CD14-positive monocyte (primary cell): ENCODE results near the gene POLD3. TPM values are rescaled to one million over a fixed set of nuclear protein-coding genes. Genes with fewer than 3 reads are reported as not detected.

ENCODE experiments used
- DNase-seq, 3 donors: peaks; one replicate each; pipeline ENCODE4 v3.0.0-alpha.2; 2011 to 2022
- H2AFZ ChIP-seq: 2 replicates; pipeline ENCODE4 v1.6.0; 2012; ENCODE audit warnings: mild to moderate bottlenecking, low read depth, low read length, inconsistent platforms; ENCODE audit not compliant: insufficient read depth, poor library complexity, severe bottlenecking
- H3K27ac ChIP-seq, 2 donors: 1 replicate in 1 of 2; 2 replicates in 1 of 2; pipeline ENCODE4 v1.5.1; 2012 to 2013; ENCODE audit warnings: low read length in 2 of 2, control low read depth in 1 of 2, inconsistent platforms in 1 of 2, low read depth in 1 of 2, mild to moderate bottlenecking in 1 of 2
- H3K27me3 ChIP-seq, 2 donors: one replicate each; pipeline versions ENCODE4 v1.6.0 to v1.6.1; 2011 to 2013; ENCODE audit warnings: low read length in 2 of 2; ENCODE audit not compliant: control insufficient read depth in 2 of 2, insufficient read depth in 2 of 2
- H3K36me3 ChIP-seq, 2 donors: replicated peaks in 1 of 2; 1 replicate in 1 of 2; 2 replicates in 1 of 2; pipeline versions ENCODE4 v1.5.1 to v1.6.1; 2012 to 2013; ENCODE audit warnings: low read length in 2 of 2, control low read depth in 1 of 2, inconsistent platforms in 1 of 2, mild to moderate bottlenecking in 1 of 2; ENCODE audit not compliant: insufficient read depth in 2 of 2, control insufficient read depth in 1 of 2
- H3K4me1 ChIP-seq, 2 donors: 1 replicate in 1 of 2; 2 replicates in 1 of 2; pipeline versions ENCODE4 v1.5.1 to v1.6.1; 2012 to 2013; ENCODE audit warnings: low read length in 2 of 2, control low read depth in 1 of 2, inconsistent platforms in 1 of 2, mild to moderate bottlenecking in 1 of 2, moderate library complexity in 1 of 2; ENCODE audit not compliant: insufficient read depth in 2 of 2, control insufficient read depth in 1 of 2
- H3K4me2 ChIP-seq: replicated peaks from 2 replicates; pipeline ENCODE3; 2012; ENCODE audit warnings: low read length, moderate library complexity, mild to moderate bottlenecking; ENCODE audit not compliant: poor library complexity, severe bottlenecking; ENCODE audit errors: extremely low read depth
- H3K4me3 ChIP-seq, 3 experiments: fragments of 200-600 bp in 1 of 3; sonication (generic) in 1 of 3; replicated peaks in 1 of 3; 1 replicate in 2 of 3; 2 replicates in 1 of 3; pipeline ENCODE4 v1.5.1; 2011 to 2013; ENCODE audit warnings: low read length in 3 of 3, mild to moderate bottlenecking in 3 of 3, control low read depth in 2 of 3, low read depth in 2 of 3, inconsistent platforms in 1 of 3, moderate library complexity in 1 of 3
- H3K79me2 ChIP-seq: 2 replicates; pipeline ENCODE4 v1.6.0; 2012; ENCODE audit warnings: mild to moderate bottlenecking, control low read depth, inconsistent platforms, low read length, moderate library complexity; ENCODE audit not compliant: insufficient read depth
- H3K9ac ChIP-seq: 2 replicates; pipeline ENCODE4 v1.6.0; 2017; ENCODE audit warnings: low read length, mild to moderate bottlenecking; ENCODE audit not compliant: insufficient read depth, poor library complexity, severe bottlenecking
- H3K9me3 ChIP-seq, 2 donors: replicated peaks in 1 of 2; 1 replicate in 1 of 2; 2 replicates in 1 of 2; pipeline versions ENCODE4 v1.5.1 to v1.6.1; 2012 to 2013; ENCODE audit warnings: low read length in 2 of 2, control low read depth in 1 of 2; ENCODE audit not compliant: control insufficient read depth in 1 of 2, insufficient read depth in 1 of 2
- H4K20me1 ChIP-seq: 2 replicates; pipeline ENCODE4 v1.6.0; 2012; ENCODE audit warnings: mild to moderate bottlenecking, low read length, control low read depth, moderate library complexity; ENCODE audit not compliant: insufficient read depth
- H3K27ac Mint-ChIP-seq, 7 donors: one replicate each; pipeline ENCODE4 v1.8.0; 2020; ENCODE audit warnings: mild to moderate bottlenecking in 7 of 7, mixed read lengths in 7 of 7, moderate library complexity in 6 of 7, inconsistent platforms in 2 of 7
- H3K27me3 Mint-ChIP-seq, 3 donors: one replicate each; pipeline ENCODE4 v1.8.0; 2021 to 2022; ENCODE audit warnings: low read depth in 3 of 3, mild to moderate bottlenecking in 3 of 3, mixed read lengths in 3 of 3, moderate library complexity in 3 of 3, inconsistent platforms in 1 of 3
- H3K36me3 Mint-ChIP-seq, 2 donors: one replicate each; pipeline ENCODE4 v1.8.0; 2020; ENCODE audit warnings: mixed read lengths in 2 of 2, inconsistent platforms in 1 of 2, mild to moderate bottlenecking in 1 of 2
- H3K4me1 Mint-ChIP-seq: one replicate; pipeline ENCODE4 v1.8.0; 2020; ENCODE audit warnings: mild to moderate bottlenecking, mixed read lengths
- H3K4me3 Mint-ChIP-seq, 2 donors: one replicate each; pipeline ENCODE4 v1.8.0; 2020; ENCODE audit warnings: mild to moderate bottlenecking in 2 of 2, mixed read lengths in 2 of 2, moderate library complexity in 1 of 2
- H3K9me3 Mint-ChIP-seq, 7 donors: one replicate each; pipeline ENCODE4 v1.8.0; 2020 to 2022; ENCODE audit warnings: mixed read lengths in 7 of 7, mild to moderate bottlenecking in 6 of 7, moderate library complexity in 6 of 7, inconsistent platforms in 2 of 7
- WGBS: methylation state at CpG from one replicate; pipeline ENCODE4 v1.1.5; 2013; ENCODE audit warnings: missing lambda C conversion rate; ENCODE audit not compliant: insufficient coverage; 5-methylcytosine and 5-hydroxymethylcytosine counted together
- intact Hi-C, 2 donors: fragments of 100-400 bp; cut with micrococcal nuclease; formaldehyde crosslinking; loops; one replicate each; pipeline versions ENCODE4 v1.15.0 to v1.15.1; 2023
- polyA plus RNA-seq, 3 donors: library from polyadenylated mRNA; depleted of rRNA in 1 of 3; unstranded in 2 of 3; stranded (reverse) in 1 of 3; fragments of 300-500 nt in 2 of 3; fragments of >200 nt in 1 of 3; fragmentation: Illumina TruSeq in 2 of 3; gene quantifications; 1 replicate in 2 of 3; 2 replicates in 1 of 3; pipeline ENCODE4 v1.2.3, GENCODE V29; 2012 to 2021
- TF ChIP-seq, protein P1 (sequence below): fragments of 200-600 bp; IDR thresholded peaks from one replicate; pipeline ENCODE4 v1.8.0; 2022; ENCODE audit warnings: antibody characterized with exemption, mild to moderate bottlenecking

Gene POLD3
- polyA plus RNA-seq, 3 donors: 11.3 to 29.9 (median 26.2) TPM

DNA sequence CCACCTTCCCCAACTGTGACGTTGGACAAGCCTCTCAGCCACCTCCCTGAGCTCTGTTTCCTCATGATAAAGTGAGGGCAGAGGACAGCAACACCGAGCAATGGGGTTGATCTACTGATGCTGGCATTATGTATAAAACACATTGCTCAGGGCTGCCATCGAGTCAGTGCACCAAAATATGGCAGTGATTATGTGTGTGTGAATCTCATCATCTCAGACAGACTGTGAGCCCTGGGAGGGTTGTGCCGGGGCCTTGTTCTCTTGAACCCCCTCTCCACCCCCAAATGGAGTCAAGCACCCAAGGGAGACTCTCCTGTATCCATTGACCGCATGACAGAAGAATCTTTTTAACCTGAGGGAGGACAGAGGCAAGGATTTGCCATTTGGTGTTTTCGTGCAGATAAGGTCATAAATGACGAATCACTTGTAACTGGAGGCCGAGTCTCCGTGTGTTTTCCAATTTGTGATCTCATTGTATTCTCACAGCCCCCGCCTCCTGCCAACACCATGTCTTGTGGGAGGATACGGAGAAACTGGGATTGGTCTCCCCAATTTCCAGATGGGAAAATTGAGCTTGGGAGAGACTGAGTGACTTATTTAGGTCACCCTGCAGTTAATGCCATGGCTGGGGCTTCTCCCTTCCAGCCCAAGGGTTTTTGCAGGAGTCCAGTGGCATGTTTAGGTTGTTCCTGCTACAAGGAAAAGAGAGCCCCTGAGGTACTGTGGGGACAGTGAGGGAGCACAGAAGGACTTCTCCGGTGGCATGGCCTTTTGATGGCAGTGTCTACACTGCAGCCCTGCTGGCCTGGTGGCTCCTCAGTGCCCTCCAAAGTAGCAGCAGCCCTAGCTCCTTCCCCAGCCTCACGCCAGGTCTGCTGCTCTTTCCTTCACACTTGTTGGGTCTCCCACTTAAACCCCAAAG lies 86.5 kb downstream of the POLD3 start:
- no peaks in the 10 kb centered on the region for H3K36me3 Mint-ChIP-seq

DNA sequence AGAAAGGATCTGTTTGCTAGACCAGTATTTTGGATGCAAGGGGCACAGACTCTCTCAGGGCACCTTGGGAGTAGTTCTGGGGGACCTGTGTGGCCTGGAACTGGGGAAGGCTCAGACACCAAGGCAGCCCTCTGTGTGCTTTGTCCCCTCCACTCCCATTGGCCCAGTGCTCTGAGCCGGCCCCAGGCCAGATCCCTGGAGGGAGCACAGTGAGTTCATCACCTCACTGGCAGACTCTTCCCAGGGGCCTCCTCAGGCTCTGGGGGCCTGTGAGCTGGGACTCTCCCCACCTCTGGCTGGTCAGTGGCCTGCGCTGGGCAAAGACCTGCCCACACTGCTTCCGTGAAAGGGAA lies 87.1 kb downstream of the POLD3 start:
- no peak overlapping the region for H2AFZ ChIP-seq
- intact Hi-C loops: no loop called here
- H3K79me2 ChIP-seq: no peaks in the 10 kb centered on the region
- WGBS: 100% methylated on average over 3 of the region's 3 CpGs
- Mint-ChIP-seq H3K4me1 (peaks cover 8% of the 10 kb centered on the region), H3K27me3 (peaks cover 18 to 21% (median 20%) of the 10 kb centered on the region in 3 donors), H3K27ac (no peak overlapping the region), H3K9me3 (peaks cover 0 to 5% (median 0%) of the 10 kb centered on the region in 7 donors), H3K4me3 (no peak overlapping the region), H3K36me3 (peaks cover 0 to 2% of the 10 kb centered on the region in 2 donors)
- no peaks in the 10 kb centered on the region for H4K20me1 ChIP-seq
- no peaks in the 10 kb centered on the region for H3K36me3 ChIP-seq
- no peak overlapping the region for H3K9ac ChIP-seq
- H3K4me3 ChIP-seq: no peak overlapping the region
- TF ChIP-seq, protein P1, sequence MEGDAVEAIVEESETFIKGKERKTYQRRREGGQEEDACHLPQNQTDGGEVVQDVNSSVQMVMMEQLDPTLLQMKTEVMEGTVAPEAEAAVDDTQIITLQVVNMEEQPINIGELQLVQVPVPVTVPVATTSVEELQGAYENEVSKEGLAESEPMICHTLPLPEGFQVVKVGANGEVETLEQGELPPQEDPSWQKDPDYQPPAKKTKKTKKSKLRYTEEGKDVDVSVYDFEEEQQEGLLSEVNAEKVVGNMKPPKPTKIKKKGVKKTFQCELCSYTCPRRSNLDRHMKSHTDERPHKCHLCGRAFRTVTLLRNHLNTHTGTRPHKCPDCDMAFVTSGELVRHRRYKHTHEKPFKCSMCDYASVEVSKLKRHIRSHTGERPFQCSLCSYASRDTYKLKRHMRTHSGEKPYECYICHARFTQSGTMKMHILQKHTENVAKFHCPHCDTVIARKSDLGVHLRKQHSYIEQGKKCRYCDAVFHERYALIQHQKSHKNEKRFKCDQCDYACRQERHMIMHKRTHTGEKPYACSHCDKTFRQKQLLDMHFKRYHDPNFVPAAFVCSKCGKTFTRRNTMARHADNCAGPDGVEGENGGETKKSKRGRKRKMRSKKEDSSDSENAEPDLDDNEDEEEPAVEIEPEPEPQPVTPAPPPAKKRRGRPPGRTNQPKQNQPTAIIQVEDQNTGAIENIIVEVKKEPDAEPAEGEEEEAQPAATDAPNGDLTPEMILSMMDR: no peak
- no peak overlapping the region for H3K4me2 ChIP-seq
- H3K4me1 ChIP-seq: peaks cover 0 to 5% of the 10 kb centered on the region in 2 donors
- DNase-seq: no peak
- H3K27ac ChIP-seq: no peak overlapping the region
- peaks cover 6 to 19% of the 10 kb centered on the region in 2 donors for H3K27me3 ChIP-seq
- H3K9me3 ChIP-seq: no peaks in the 10 kb centered on the region

More for the DNA sequence above, 86.5 kb downstream of the POLD3 start:
- Histone ChIP-seq H3K36me3 (no peaks in the 10 kb centered on the region), H3K27me3 (peaks cover 6 to 13% of the 10 kb centered on the region in 2 donors), H3K4me3 (no peak overlapping the region), H3K27ac (no peak overlapping the region), H3K9me3 (no peaks in the 10 kb centered on the region), H3K79me2 (no peaks in the 10 kb centered on the region), H3K4me2 (no peak overlapping the region), H3K4me1 (peaks cover 0 to 4% of the 10 kb centered on the region in 2 donors), H2AFZ (no peak overlapping the region), H4K20me1 (no peaks in the 10 kb centered on the region), H3K9ac (no peak overlapping the region)
- 100% methylated on average over 5 of the region's 13 CpGs for WGBS
- no peak for DNase-seq
- Mint-ChIP-seq H3K27me3 (peaks cover 12 to 15% (median 14%) of the 10 kb centered on the region in 3 donors), H3K9me3 (peaks cover 0 to 6% (median 1%) of the 10 kb centered on the region in 7 donors), H3K27ac (no peak overlapping the region), H3K4me3 (no peak overlapping the region), H3K4me1 (peaks cover 5% of the 10 kb centered on the region)
- TF ChIP-seq, protein P1: no peak
- intact Hi-C loops: no loop called here
